Parathyroid adenoma (tissue), 2 donors: ENCODE results near the gene CTLA4.

Experiments used
- H2AFZ ChIP-seq: fragments of 300-600 bp; sonication (generic); one replicate; pipeline ENCODE4 v1.7.0; 2017; ENCODE audit warnings: antibody characterized with exemption, mild to moderate bottlenecking
- H3K27ac ChIP-seq: fragments of 300-600 bp; sonication (generic); one replicate; pipeline ENCODE4 v1.7.0; 2017
- H3K27me3 ChIP-seq: fragments of 300-600 bp; sonication (generic); one replicate; pipeline ENCODE4 v1.7.0; 2017; ENCODE audit warnings: low read length; ENCODE audit not compliant: control insufficient read depth, insufficient read depth
- H3K36me3 ChIP-seq: fragments of 300-600 bp; sonication (generic); one replicate; pipeline ENCODE4 v1.7.0; 2017; ENCODE audit warnings: low read length; ENCODE audit not compliant: control insufficient read depth, insufficient read depth
- H3K4me1 ChIP-seq: fragments of 300-600 bp; sonication (generic); one replicate; pipeline ENCODE4 v1.7.0; 2017; ENCODE audit warnings: control low read depth
- H3K4me2 ChIP-seq: fragments of 300-600 bp; sonication (generic); one replicate; pipeline ENCODE4 v1.7.0; 2017; ENCODE audit warnings: low read length
- H3K4me3 ChIP-seq: fragments of 300-600 bp; sonication (generic); one replicate; pipeline ENCODE4 v1.7.0; 2017; ENCODE audit warnings: low read depth, low read length
- H3K79me2 ChIP-seq: fragments of 300-600 bp; sonication (generic); one replicate; pipeline ENCODE4 v1.7.0; 2017; ENCODE audit warnings: control low read depth
- H3K9ac ChIP-seq: fragments of 300-600 bp; sonication (generic); one replicate; pipeline ENCODE4 v1.7.0; 2017; ENCODE audit warnings: mild to moderate bottlenecking
- H3K9me3 ChIP-seq: fragments of 300-600 bp; sonication (generic); one replicate; pipeline ENCODE4 v1.7.0; 2017; ENCODE audit warnings: low read length; ENCODE audit not compliant: control insufficient read depth
- CTCF ChIP-seq: fragments of 300-600 bp; sonication (generic); IDR thresholded peaks from one replicate; pipeline ENCODE4 v1.7.0; 2017; ENCODE audit warnings: antibody characterized with exemption, mild to moderate bottlenecking
- donor health status: primary hyperparathyroidism.

Gene CTLA4

GRCh38 chr2:203853722-203854121 lies 13.8 kb upstream of the CTLA4 start:
- Histone ChIP-seq H3K4me3 (no peak overlapping the region), H3K9me3 (no peaks in the 10 kb centered on the region), H2AFZ (no peak overlapping the region), H3K27ac (no peak overlapping the region), H3K4me1 (no peaks in the 10 kb centered on the region), H3K27me3 (no peaks in the 10 kb centered on the region), H3K36me3 (no peaks in the 10 kb centered on the region), H3K79me2 (no peaks in the 10 kb centered on the region), H3K4me2 (no peak overlapping the region), H3K9ac (no peak overlapping the region)
- TF ChIP-seq CTCF: no peak

- no peak for TF ChIP-seq CTCF
- no peak overlapping the region for H3K4me2 ChIP-seq
- no peaks in the 10 kb centered on the region for H3K79me2 ChIP-seq
- no peaks in the 10 kb centered on the region for H3K27me3 ChIP-seq
- no peak overlapping the region for H3K27ac ChIP-seq
- H2AFZ ChIP-seq: no peak overlapping the region
- no peaks in the 10 kb centered on the region for H3K36me3 ChIP-seq
- no peak overlapping the region for H3K9ac ChIP-seq
- H3K4me3 ChIP-seq: no peak overlapping the region
- H3K4me1 ChIP-seq: no peaks in the 10 kb centered on the region
- H3K9me3 ChIP-seq: no peaks in the 10 kb centered on the region
Measured at GRCh38 chr2:203855274-203855673, 12.3 kb upstream of the CTLA4 start.

- Histone ChIP-seq H3K9ac (no peak overlapping the region), H3K36me3 (no peaks in the 10 kb centered on the region), H3K27ac (no peak overlapping the region), H3K4me3 (no peak overlapping the region), H2AFZ (no peak overlapping the region), H3K9me3 (no peaks in the 10 kb centered on the region), H3K4me2 (no peak overlapping the region), H3K27me3 (no peaks in the 10 kb centered on the region), H3K79me2 (no peaks in the 10 kb centered on the region), H3K4me1 (no peaks in the 10 kb centered on the region)
- no peak for TF ChIP-seq CTCF
Measured at GRCh38 chr2:203857656-203858055, 9.9 kb upstream of the CTLA4 start.

- Histone ChIP-seq H3K36me3 (no peaks in the 10 kb centered on the region), H3K4me3 (no peak overlapping the region), H3K9ac (no peak overlapping the region), H3K27ac (no peak overlapping the region), H2AFZ (no peak overlapping the region), H3K4me1 (no peaks in the 10 kb centered on the region), H3K79me2 (no peaks in the 10 kb centered on the region), H3K9me3 (no peaks in the 10 kb centered on the region), H3K27me3 (no peaks in the 10 kb centered on the region), H3K4me2 (no peak overlapping the region)
- TF ChIP-seq CTCF: no peak
Measured at GRCh38 chr2:203858176-203858575, 9.4 kb upstream of the CTLA4 start.

- Histone ChIP-seq H2AFZ (no peak overlapping the region), H3K27me3 (no peaks in the 10 kb centered on the region), H3K9ac (no peak overlapping the region), H3K4me2 (no peak overlapping the region), H3K36me3 (no peaks in the 10 kb centered on the region), H3K4me1 (no peaks in the 10 kb centered on the region), H3K9me3 (no peaks in the 10 kb centered on the region), H3K27ac (no peak overlapping the region), H3K79me2 (no peaks in the 10 kb centered on the region), H3K4me3 (no peak overlapping the region)
- no peak for TF ChIP-seq CTCF
Measured at GRCh38 chr2:203859030-203859789, 8.4 kb upstream of the CTLA4 start.
